IPS-20b (cell line): ENCODE results near the gene LRRN2.
A peak's percentile ranks its signal among the peaks of the same experiment; 100 is the strongest.
"Not testable (repeated sequence)": the region's sequence is repeated elsewhere in the genome, so short reads cannot be mapped to it uniquely, and the experiment has no call there.

Source experiments
- H3K27ac ChIP-seq: one replicate; pipeline ENCODE4 v1.5.1; 2013; ENCODE audit warnings: low read length
- H3K27me3 ChIP-seq: 2 replicates; pipeline ENCODE4 v1.6.1; 2013; ENCODE audit warnings: mild to moderate bottlenecking, low read length, inconsistent platforms; ENCODE audit not compliant: insufficient read depth
- H3K36me3 ChIP-seq: 2 replicates; pipeline ENCODE4 v1.6.1; 2013; ENCODE audit warnings: low read depth, mild to moderate bottlenecking, inconsistent platforms, low read length, moderate library complexity; ENCODE audit not compliant: insufficient read depth
- H3K4me1 ChIP-seq: 2 replicates; pipeline ENCODE4 v1.6.1; 2013; ENCODE audit warnings: mild to moderate bottlenecking, control low read depth, inconsistent platforms, low read length, moderate library complexity; ENCODE audit not compliant: insufficient read depth
- H3K4me3 ChIP-seq: 2 replicates; pipeline ENCODE4 v1.5.1; 2013; ENCODE audit warnings: mild to moderate bottlenecking, low read length, inconsistent platforms
- H3K9ac ChIP-seq: 2 replicates; pipeline ENCODE4 v1.6.1; 2013; ENCODE audit warnings: low read depth, mild to moderate bottlenecking, inconsistent platforms, low read length, moderate library complexity
- H3K9me3 ChIP-seq: 2 replicates; pipeline ENCODE4 v1.6.1; 2013; ENCODE audit warnings: mild to moderate bottlenecking, low read depth, low read length, inconsistent platforms; ENCODE audit not compliant: insufficient read depth

LRRN2 gene

GRCh38 chr1:204576422-204576821 lies 109.1 kb downstream of the LRRN2 start:
- H3K4me3 ChIP-seq = no peak overlapping the region; the same call in 1 of the 2 replicates
- H3K36me3 ChIP-seq = no peaks in the 10 kb centered on the region
- no peaks in the 10 kb centered on the region for H3K9me3 ChIP-seq
- no peak overlapping the region for H3K27ac ChIP-seq
- peaks cover 59% of the 10 kb centered on the region for H3K27me3 ChIP-seq
- peak overlapping the region; percentile 10; the same call in 1 of the 2 replicates for H3K9ac ChIP-seq
- peaks cover 59% of the 10 kb centered on the region for H3K4me1 ChIP-seq

GRCh38 chr1:204575221-204576190 lies 110.0 kb downstream of the LRRN2 start:
- Histone ChIP-seq H3K27ac (no peak overlapping the region), H3K36me3 (no peaks in the 10 kb centered on the region), H3K9me3 (no peaks in the 10 kb centered on the region), H3K27me3 (peaks cover 59% of the 10 kb centered on the region), H3K4me1 (peaks cover 63% of the 10 kb centered on the region), H3K9ac (no peak overlapping the region), H3K4me3 (peak overlapping the region; percentile 28; the same call in 1 of the 2 replicates)

GRCh38 chr1:204574865-204575163 lies 110.7 kb downstream of the LRRN2 start:
- H3K4me1 ChIP-seq = peaks cover 63% of the 10 kb centered on the region
- H3K27me3 ChIP-seq = peaks cover 56% of the 10 kb centered on the region
- no peaks in the 10 kb centered on the region for H3K9me3 ChIP-seq
- H3K36me3 ChIP-seq = no peaks in the 10 kb centered on the region
- H3K9ac ChIP-seq = no peak overlapping the region
- no peak overlapping the region for H3K27ac ChIP-seq
- peak overlapping the region; percentile 28; the same call in 1 of the 2 replicates for H3K4me3 ChIP-seq

- Histone ChIP-seq H3K9ac (no peak overlapping the region), H3K4me1 (peaks cover 63% of the 10 kb centered on the region), H3K4me3 (peak overlapping the region; percentile 28; the same call in 1 of the 2 replicates), H3K36me3 (no peaks in the 10 kb centered on the region), H3K9me3 (no peaks in the 10 kb centered on the region), H3K27me3 (peaks cover 51% of the 10 kb centered on the region), H3K27ac (no peak overlapping the region)
These were observed 111.3 kb downstream of the LRRN2 start for GRCh38 chr1:204574016-204574864.

GRCh38 chr1:204572923-204573922 lies 112.3 kb downstream of the LRRN2 start:
- peak overlapping the region; percentile 2; the same call in 1 of the 2 replicates for H3K9ac ChIP-seq
- peaks cover 44% of the 10 kb centered on the region for H3K27me3 ChIP-seq
- H3K27ac ChIP-seq = no peak overlapping the region
- H3K4me1 ChIP-seq = peaks cover 62% of the 10 kb centered on the region
- H3K4me3 ChIP-seq = peak overlapping the region; percentile 28; the same call in 1 of the 2 replicates
- H3K36me3 ChIP-seq = no peaks in the 10 kb centered on the region
- H3K9me3 ChIP-seq = no peaks in the 10 kb centered on the region

GRCh38 chr1:204571631-204572030 lies 113.9 kb downstream of the LRRN2 start:
- peaks cover 32% of the 10 kb centered on the region for H3K27me3 ChIP-seq
- H3K9ac ChIP-seq = no peak overlapping the region
- peaks cover 59% of the 10 kb centered on the region for H3K4me1 ChIP-seq
- H3K9me3 ChIP-seq = no peaks in the 10 kb centered on the region
- H3K27ac ChIP-seq = no peak overlapping the region
- no peak overlapping the region for H3K4me3 ChIP-seq
- no peaks in the 10 kb centered on the region for H3K36me3 ChIP-seq

GRCh38 chr1:204571128-204571527 lies 114.4 kb downstream of the LRRN2 start:
- Histone ChIP-seq H3K4me3 (no peak overlapping the region), H3K9ac (no peak overlapping the region), H3K4me1 (peaks cover 59% of the 10 kb centered on the region), H3K36me3 (no peaks in the 10 kb centered on the region), H3K27me3 (peaks cover 31% of the 10 kb centered on the region), H3K9me3 (no peaks in the 10 kb centered on the region), H3K27ac (no peak overlapping the region)

GRCh38 chr1:204570021-204570420 lies 115.5 kb downstream of the LRRN2 start:
- H3K4me3 ChIP-seq, H3K36me3 ChIP-seq, H3K9ac ChIP-seq, H3K9me3 ChIP-seq, H3K27ac ChIP-seq: not testable (repeated sequence)
- Histone ChIP-seq H3K4me1 (peaks cover 56% of the 10 kb centered on the region), H3K27me3 (peaks cover 20% of the 10 kb centered on the region)

- no peaks in the 10 kb centered on the region for H3K9me3 ChIP-seq
- no peak overlapping the region for H3K4me3 ChIP-seq
- H3K9ac ChIP-seq = no peak overlapping the region
- no peaks in the 10 kb centered on the region for H3K36me3 ChIP-seq
- H3K4me1 ChIP-seq = peaks cover 55% of the 10 kb centered on the region
- no peak overlapping the region for H3K27ac ChIP-seq
- peaks cover 14% of the 10 kb centered on the region; the same call in 1 of the 2 replicates for H3K27me3 ChIP-seq
These were observed 116.1 kb downstream of the LRRN2 start for GRCh38 chr1:204569478-204569877.

- H3K27me3 ChIP-seq = peaks cover 13% of the 10 kb centered on the region; the same call in 1 of the 2 replicates
- H3K36me3 ChIP-seq = no peaks in the 10 kb centered on the region
- H3K4me1 ChIP-seq = peaks cover 49% of the 10 kb centered on the region
- H3K4me3 ChIP-seq = no peak overlapping the region
- H3K27ac ChIP-seq = no peak overlapping the region
- H3K9ac ChIP-seq = no peak overlapping the region
- no peaks in the 10 kb centered on the region for H3K9me3 ChIP-seq
These were observed 116.8 kb downstream of the LRRN2 start for GRCh38 chr1:204568576-204569315.
